Measurements from ENCODE around the gene NCOA1.

- TF ChIP-seq POLR2A (IDR thresholded peaks at IDR 0.05; ENCODE audit: low read depth, low read length) (no peak), POU2F2 (IDR thresholded peaks at IDR 0.05; ENCODE audit: low read depth, low read length) (no peak), POLR2AphosphoS5 (IDR thresholded peaks at IDR 0.05; ENCODE audit: low read depth, low read length) (no peak), TAF1 (IDR thresholded peaks at IDR 0.05; ENCODE audit: low read depth, low read length) (no peak)
These were observed 17.0 kb upstream of the NCOA1 start for GRCh38 chr2:24474053-24474452.

All from GM12891 (cell line).